GM12865 (cell line): ENCODE data around the gene SCNN1A.

Source experiments
- DNase-seq: peaks from one replicate; pipeline ENCODE4 v3.0.0; 2010; ENCODE audit warnings: low read depth
- H3K4me3 ChIP-seq: 2 replicates; pipeline ENCODE4 v1.5.1; 2011; ENCODE audit warnings: mild to moderate bottlenecking, low read depth, low read length, control low read depth
- CTCF ChIP-seq: IDR thresholded peaks from 2 replicates; pipeline ENCODE4 v1.5.1; 2011; ENCODE audit warnings: low read length, control low read depth, low read depth, inconsistent platforms; ENCODE audit not compliant: insufficient read depth; ENCODE audit errors: missing control alignments

Gene SCNN1A

GRCh38 chr12:6327229-6328041 lies 47.9 kb downstream of the SCNN1A start:
- no peak overlapping the region for H3K4me3 ChIP-seq
- no peak for DNase-seq
- TF ChIP-seq CTCF = no peak

- H3K4me3 ChIP-seq = no peak overlapping the region
- DNase-seq = peak; percentile 34
- peak; percentile 5 for TF ChIP-seq CTCF
Measured at GRCh38 chr12:6326316-6327228, 48.8 kb downstream of the SCNN1A start.

DNA sequence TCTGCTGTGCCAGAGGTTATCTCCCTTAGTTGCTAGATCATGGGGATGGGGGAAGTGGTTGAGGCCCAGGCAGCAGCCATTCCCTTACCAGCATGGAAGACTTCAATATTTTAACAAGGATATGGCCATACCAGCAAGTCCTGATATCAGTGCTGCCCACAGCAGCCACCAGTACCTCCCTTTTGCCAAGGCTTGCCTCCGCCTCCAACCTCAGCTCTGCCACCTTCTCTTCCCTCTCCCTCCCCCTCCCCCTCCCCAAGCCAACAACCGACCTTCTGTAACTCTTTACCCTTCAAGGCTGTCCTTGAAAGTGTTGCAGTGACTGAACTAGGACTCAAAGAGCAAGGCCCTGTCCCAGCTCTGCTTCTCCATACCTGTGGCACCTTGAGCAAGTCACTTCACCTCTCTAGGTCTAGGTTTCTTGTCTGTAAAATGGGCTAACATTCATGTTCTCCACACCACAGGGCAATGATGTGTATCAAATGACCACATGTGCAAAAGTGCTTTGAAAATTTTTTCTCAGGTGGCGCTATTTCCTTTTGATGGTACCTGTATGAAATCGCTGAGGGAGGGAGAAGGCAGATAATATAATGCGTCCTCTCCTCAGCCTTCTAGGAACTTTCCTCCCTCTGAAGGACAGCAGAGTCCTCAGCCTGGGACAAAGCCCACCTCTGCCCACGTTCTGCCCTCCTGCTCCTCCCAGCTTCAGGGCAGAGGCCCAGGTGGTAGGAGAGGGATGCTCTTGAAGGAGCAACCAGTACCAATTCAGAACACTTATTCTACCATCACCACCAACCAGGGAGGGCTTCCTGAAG lies 50.2 kb downstream of the SCNN1A start:
- TF ChIP-seq CTCF = no peak
- no peak for DNase-seq

DNA sequence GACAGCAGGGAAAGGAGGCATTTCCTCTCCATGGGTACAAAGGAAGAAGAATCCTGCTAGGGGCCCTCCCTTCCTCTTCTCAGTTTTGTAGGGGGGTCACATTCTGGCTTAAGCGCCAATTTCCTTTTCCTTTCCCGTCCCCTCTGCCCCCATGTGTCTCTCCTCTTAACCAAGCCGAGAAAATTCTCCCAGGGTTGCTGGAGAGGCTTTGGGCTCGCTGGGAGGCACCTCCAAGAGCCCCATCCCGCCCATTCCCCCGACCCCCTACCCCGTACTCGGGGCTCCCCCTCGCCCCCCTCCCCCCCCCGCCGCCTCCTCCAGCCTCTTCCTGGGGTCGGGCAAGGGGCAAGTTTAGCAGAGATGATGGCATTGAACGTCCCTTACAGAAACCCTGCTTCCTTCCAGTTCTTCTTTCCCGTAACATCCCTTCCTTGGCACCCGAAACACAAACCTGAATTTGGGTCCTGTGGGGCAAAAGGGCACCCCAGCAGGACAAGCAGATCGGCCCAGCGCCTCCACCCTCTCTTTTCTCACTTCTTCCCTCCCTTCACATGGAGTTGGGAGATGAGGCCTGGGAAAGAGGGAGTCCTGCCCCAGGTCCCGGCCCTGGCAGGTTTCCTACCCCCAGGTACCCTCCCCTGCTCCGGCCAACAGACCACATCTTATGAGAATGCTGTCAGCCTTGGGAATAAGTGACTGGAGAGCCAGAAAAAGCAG lies 51.2 kb downstream of the SCNN1A start:
- DNase-seq = no peak
- peak overlapping the region; percentile 23; the same call in 1 of the 2 replicates for H3K4me3 ChIP-seq
- TF ChIP-seq CTCF = no peak

More for the DNA sequence above, 50.2 kb downstream of the SCNN1A start:
- H3K4me3 ChIP-seq = no peak overlapping the region

- TF ChIP-seq CTCF = peak; percentile 23
- peak; percentile 74 for DNase-seq
- peak overlapping the region; percentile 23 for H3K4me3 ChIP-seq
Measured at GRCh38 chr12:6323340-6323994, 51.9 kb downstream of the SCNN1A start.

GRCh38 chr12:6322969-6323339 lies 52.4 kb downstream of the SCNN1A start:
- H3K4me3 ChIP-seq = no peak overlapping the region
- no peak for TF ChIP-seq CTCF
- no peak for DNase-seq
